ENCODE results near the gene GNAZ. TPM values are rescaled to one million over a fixed set of nuclear protein-coding genes. Genes with fewer than 3 reads are reported as not detected.

Gene GNAZ
- total RNA-seq, 1 experiment from 2014 or later = 11.1 TPM

GRCh38 chr22:23094695-23095681, 24.7 kb downstream of the GNAZ start:
- Histone ChIP-seq H3K27ac (ENCODE audit: low read depth, low read length) (no peak overlapping the region), H3K4me3 (replicated peaks in 1 of 2; ENCODE audit: low read depth in 1 of 2, low read length in 2 of 2) (no peak overlapping the region), H3K4me1 (ENCODE audit: control insufficient read depth in 1 of 2, insufficient read depth in 2 of 2, low read length in 2 of 2) (no peaks in the 10 kb centered on the region), H2AFZ (ENCODE audit: low read depth, low read length, poor library complexity, severe bottlenecking) (no peak overlapping the region), H3K4me2 (ENCODE audit: low read length) (no peak overlapping the region), H3K9me3 (ENCODE audit: control insufficient read depth in 1 of 2, insufficient read depth in 1 of 2, low read depth in 1 of 2, low read length in 2 of 2) (no peaks in the 10 kb centered on the region), H4K20me1 (ENCODE audit: insufficient read depth) (no peaks in the 10 kb centered on the region), H3K27me3 (ENCODE audit: insufficient read depth, low read length) (no peaks in the 10 kb centered on the region), H3K9me2 (ENCODE audit: insufficient read depth) (no peaks in the 10 kb centered on the region), H3K9ac (ENCODE audit: low read length) (no peak overlapping the region), H3K79me2 (ENCODE audit: insufficient read depth, low read length) (no peaks in the 10 kb centered on the region), H3K36me3 (ENCODE audit: control insufficient read depth in 1 of 2, insufficient read depth in 2 of 2, low read length in 2 of 2) (no peaks in the 10 kb centered on the region; a peak in 1 of 4 replicates)
- BruUV-seq (replicated peaks) = no TSS peak
- no peak for TF ChIP-seq FOSL1 (IDR thresholded peaks at IDR 0.05; ENCODE audit: low read depth)
- TF ChIP-seq EGR1 (IDR thresholded peaks at IDR 0.05; ENCODE audit: low read depth) = no peak
- TF ChIP-seq CEBPB (IDR thresholded peaks at IDR 0.05; ENCODE audit: low read depth) = no peak
- TF ChIP-seq SRF (IDR thresholded peaks at IDR 0.05; ENCODE audit: low read depth) = no peak
- ATAC-seq (no peak), DNase-seq (ENCODE audit: low read depth, low spot score) (no peak)
- RAD21 ChIA-PET (ENCODE audit: low non-redundant PET in 1 of 2, low total read pairs in 2 of 2, uncharacterized antibody in 2 of 2, unreplicated experiment in 2 of 2) = no interaction called here
- POLR2A ChIA-PET = no interaction called here
- intact Hi-C loops (cut with micrococcal nuclease) = no loop called here
- CTCF ChIA-PET = no interaction called here

- Histone ChIP-seq H3K4me1 (ENCODE audit: control insufficient read depth in 1 of 2, insufficient read depth in 2 of 2, low read length in 2 of 2) (no peaks in the 10 kb centered on the region), H3K4me2 (ENCODE audit: low read length) (no peak overlapping the region), H3K36me3 (ENCODE audit: control insufficient read depth in 1 of 2, insufficient read depth in 2 of 2, low read length in 2 of 2) (no peaks in the 10 kb centered on the region; a peak in 1 of 4 replicates), H3K9me3 (ENCODE audit: control insufficient read depth in 1 of 2, insufficient read depth in 1 of 2, low read depth in 1 of 2, low read length in 2 of 2) (no peaks in the 10 kb centered on the region), H3K4me3 (replicated peaks in 1 of 2; ENCODE audit: low read depth in 1 of 2, low read length in 2 of 2) (no peak overlapping the region), H3K79me2 (ENCODE audit: insufficient read depth, low read length) (no peaks in the 10 kb centered on the region), H3K9me2 (ENCODE audit: insufficient read depth) (no peaks in the 10 kb centered on the region), H3K27ac (ENCODE audit: low read depth, low read length) (no peak overlapping the region), H2AFZ (ENCODE audit: low read depth, low read length, poor library complexity, severe bottlenecking) (no peak overlapping the region), H4K20me1 (ENCODE audit: insufficient read depth) (no peaks in the 10 kb centered on the region), H3K9ac (ENCODE audit: low read length) (no peak overlapping the region), H3K27me3 (ENCODE audit: insufficient read depth, low read length) (no peaks in the 10 kb centered on the region)
- CTCF ChIA-PET = no interaction called here
- no peak for ATAC-seq
- RAD21 ChIA-PET (ENCODE audit: low non-redundant PET in 1 of 2, low total read pairs in 2 of 2, uncharacterized antibody in 2 of 2, unreplicated experiment in 2 of 2) = no interaction called here
- intact Hi-C loops (cut with micrococcal nuclease) = no loop called here
- no TSS peak for BruUV-seq (replicated peaks)
- DNase-seq (ENCODE audit: low read depth, low spot score) = no peak
- POLR2A ChIA-PET = no interaction called here
- TF ChIP-seq YY1 (IDR thresholded peaks at IDR 0.05; ENCODE audit: extremely low read depth, insufficient replicate concordance, low read depth, low read length) = no peak
- TF ChIP-seq FOSL1 (IDR thresholded peaks at IDR 0.05; ENCODE audit: low read depth) = no peak
- TF ChIP-seq SP1 (IDR thresholded peaks at IDR 0.05; ENCODE audit: low read depth) = no peak
- no peak for TF ChIP-seq CTCF (IDR thresholded peaks at IDR 0.05 in 2 of 3, conservative IDR thresholded peaks at IDR 0.05 in 1 of 3; ENCODE audit: borderline replicate concordance in 1 of 3, insufficient read depth in 1 of 3, low read depth in 2 of 3, low read length in 2 of 3)
- no peak for TF ChIP-seq ELF1 (IDR thresholded peaks at IDR 0.05; ENCODE audit: borderline replicate concordance, low read depth)
- TF ChIP-seq EZH2 (IDR thresholded peaks at IDR 0.05) = no peak
- TF ChIP-seq ZFX (IDR thresholded peaks at IDR 0.05) = no peak
- no peak for TF ChIP-seq SIN3A (IDR thresholded peaks at IDR 0.05; ENCODE audit: low read depth)
- TF ChIP-seq ZBTB33 (IDR thresholded peaks at IDR 0.05; ENCODE audit: extremely low read depth, insufficient replicate concordance, low read length) = no peak
- no peak for TF ChIP-seq EZH2phosphoT487 (IDR thresholded peaks at IDR 0.05; ENCODE audit: borderline replicate concordance)
- no peak for TF ChIP-seq CBX3 (IDR thresholded peaks at IDR 0.05; ENCODE audit: low read depth)
- TF ChIP-seq ATF3 (IDR thresholded peaks at IDR 0.05) = no peak
Observed at GRCh38 chr22:23095733-23096342, 25.5 kb downstream of the GNAZ start.

All from HCT116 (cell line).